Trophoblast cell (in vitro differentiated cells and primary cell): ENCODE results near the gene ITIH5.

Experiments
- DNase-seq, 2 donors: peaks; one replicate each; pipeline ENCODE4 v3.0.0-alpha.2; 2016
- H2AFZ ChIP-seq: 2 replicates; pipeline ENCODE4 v1.6.1; 2013; ENCODE audit warnings: low read length, moderate library complexity, mild to moderate bottlenecking; ENCODE audit not compliant: insufficient read depth, poor library complexity
- H2AK5ac ChIP-seq: 2 replicates; pipeline ENCODE4 v1.6.1; 2013; ENCODE audit warnings: mild to moderate bottlenecking, low read length
- H2BK120ac ChIP-seq: 2 replicates; pipeline ENCODE4 v1.6.1; 2013; ENCODE audit warnings: low read length, mild to moderate bottlenecking, moderate library complexity; ENCODE audit not compliant: insufficient read depth, poor library complexity
- H2BK12ac ChIP-seq: 2 replicates; pipeline ENCODE4 v1.6.1; 2013; ENCODE audit warnings: mild to moderate bottlenecking, low read length, moderate library complexity
- H2BK5ac ChIP-seq: 2 replicates; pipeline ENCODE4 v1.6.1; 2013; ENCODE audit warnings: low read length, low read depth, moderate library complexity, mild to moderate bottlenecking; ENCODE audit not compliant: poor library complexity
- H3K14ac ChIP-seq: 2 replicates; pipeline ENCODE4 v1.6.1; 2013; ENCODE audit warnings: mild to moderate bottlenecking, low read length
- H3K18ac ChIP-seq: 2 replicates; pipeline ENCODE4 v1.6.1; 2013; ENCODE audit warnings: mild to moderate bottlenecking, low read length
- H3K23ac ChIP-seq: 2 replicates; pipeline ENCODE4 v1.6.1; 2013; ENCODE audit warnings: low read length
- H3K27ac ChIP-seq: 2 replicates; pipeline ENCODE4 v1.5.1; 2013; ENCODE audit warnings: low read depth, mild to moderate bottlenecking, inconsistent platforms, low read length, moderate library complexity
- H3K27me3 ChIP-seq: 2 replicates; pipeline ENCODE4 v1.6.1; 2013; ENCODE audit warnings: inconsistent platforms, mild to moderate bottlenecking, low read length, moderate library complexity; ENCODE audit not compliant: insufficient read depth
- H3K36me3 ChIP-seq, 2 experiments: 1 replicate in 1 of 2; 2 replicates in 1 of 2; pipeline ENCODE4 v1.6.1; 2013; ENCODE audit warnings: low read length in 2 of 2, mild to moderate bottlenecking in 2 of 2, moderate library complexity in 1 of 2; ENCODE audit not compliant: insufficient read depth in 2 of 2, control insufficient read depth in 1 of 2
- H3K4ac ChIP-seq: 2 replicates; pipeline ENCODE4 v1.6.1; 2013; ENCODE audit warnings: low read depth, mild to moderate bottlenecking, low read length, moderate library complexity
- H3K4me1 ChIP-seq, 2 experiments: 1 replicate in 1 of 2; 2 replicates in 1 of 2; pipeline ENCODE4 v1.6.1; 2013; ENCODE audit warnings: low read length in 2 of 2, mild to moderate bottlenecking in 2 of 2, moderate library complexity in 1 of 2; ENCODE audit not compliant: insufficient read depth in 2 of 2, control insufficient read depth in 1 of 2
- H3K4me2 ChIP-seq: 2 replicates; pipeline ENCODE4 v1.6.1; 2013; ENCODE audit warnings: inconsistent platforms, mild to moderate bottlenecking, low read length, moderate library complexity
- H3K4me3 ChIP-seq: 2 replicates; pipeline ENCODE4 v1.5.1; 2013; ENCODE audit warnings: mild to moderate bottlenecking, low read depth, low read length, inconsistent platforms
- H3K79me1 ChIP-seq: one replicate; pipeline ENCODE4 v1.6.1; 2013; ENCODE audit warnings: low read length
- H3K79me2 ChIP-seq: 2 replicates; pipeline ENCODE4 v1.6.1; 2013; ENCODE audit warnings: low read length, mild to moderate bottlenecking; ENCODE audit not compliant: control insufficient read depth, insufficient read depth, poor library complexity
- H3K9ac ChIP-seq: 2 replicates; pipeline ENCODE4 v1.6.1; 2013; ENCODE audit warnings: mild to moderate bottlenecking, low read length
- H3K9me3 ChIP-seq: 2 replicates; pipeline ENCODE4 v1.6.1; 2013; ENCODE audit warnings: low read depth, mild to moderate bottlenecking, control low read depth, inconsistent platforms, low read length; ENCODE audit not compliant: insufficient read depth
- H4K12ac ChIP-seq: 2 replicates; pipeline ENCODE4 v1.6.1; 2013; ENCODE audit warnings: low read depth, mild to moderate bottlenecking, low read length, moderate library complexity
- H4K8ac ChIP-seq: 2 replicates; pipeline ENCODE4 v1.6.1; 2013; ENCODE audit warnings: low read depth, mild to moderate bottlenecking, low read length, moderate library complexity
- H4K91ac ChIP-seq: one replicate; pipeline ENCODE4 v1.6.1; 2013; ENCODE audit warnings: low read depth, mild to moderate bottlenecking, low read length, moderate library complexity
- WGBS: extraction: QIAGEN DNeasy Blood & Tissue Kit; methylation state at CpG from one replicate; pipeline ENCODE4 v1.1.7; 2013; ENCODE audit warnings: missing lambda C conversion rate; ENCODE audit not compliant: insufficient read length, insufficient coverage; ENCODE audit errors: extremely low coverage; 5-methylcytosine and 5-hydroxymethylcytosine counted together

ITIH5 gene

GRCh38 chr10:7672341-7673134 is 5.8 kb upstream of the ITIH5 start:
- Histone ChIP-seq H2BK120ac (no peak overlapping the region), H3K23ac (no peak overlapping the region), H2BK5ac (no peak overlapping the region), H3K4me2 (no peak overlapping the region), H3K36me3 (no peaks in the 10 kb centered on the region), H2AK5ac (no peak overlapping the region), H4K12ac (no peak overlapping the region), H3K79me2 (no peaks in the 10 kb centered on the region), H3K79me1 (no peaks in the 10 kb centered on the region), H4K8ac (no peak overlapping the region), H3K4me1 (peaks cover 0 to 4% of the 10 kb centered on the region in 2 experiments), H3K14ac (no peak overlapping the region), H2AFZ (no peak overlapping the region), H3K18ac (no peak overlapping the region), H3K27ac (no peak overlapping the region), H3K4ac (no peak overlapping the region), H3K9me3 (no peaks in the 10 kb centered on the region), H4K91ac (no peak overlapping the region), H3K27me3 (peaks cover 5% of the 10 kb centered on the region), H3K4me3 (no peak overlapping the region), H2BK12ac (no peak overlapping the region), H3K9ac (no peak overlapping the region)
- DNase-seq, result peak; percentile 39 to 52
- no CpG with 5 or more reads among the region's 23 CpGs for WGBS

- Histone ChIP-seq H3K79me1 (peaks cover 3% of the 10 kb centered on the region), H3K4me1 (peaks cover 0 to 7% of the 10 kb centered on the region in 2 experiments), H2AK5ac (no peak overlapping the region), H4K12ac (no peak overlapping the region), H3K4ac (no peak overlapping the region), H4K8ac (no peak overlapping the region), H2AFZ (no peak overlapping the region), H4K91ac (no peak overlapping the region), H3K36me3 (no peaks in the 10 kb centered on the region), H3K9ac (no peak overlapping the region), H3K18ac (no peak overlapping the region), H2BK12ac (no peak overlapping the region), H3K27me3 (peaks cover 9% of the 10 kb centered on the region), H2BK5ac (no peak overlapping the region), H3K27ac (no peak overlapping the region), H3K9me3 (no peaks in the 10 kb centered on the region), H3K79me2 (no peaks in the 10 kb centered on the region), H3K4me3 (no peak overlapping the region), H3K14ac (no peak overlapping the region), H2BK120ac (no peak overlapping the region), H3K23ac (no peak overlapping the region), H3K4me2 (no peak overlapping the region)
- WGBS, result no CpG with 5 or more reads among the region's 3 CpGs
- no peak for DNase-seq
Measured at GRCh38 chr10:7670157-7670556, 3.4 kb upstream of the ITIH5 start.

DNA sequence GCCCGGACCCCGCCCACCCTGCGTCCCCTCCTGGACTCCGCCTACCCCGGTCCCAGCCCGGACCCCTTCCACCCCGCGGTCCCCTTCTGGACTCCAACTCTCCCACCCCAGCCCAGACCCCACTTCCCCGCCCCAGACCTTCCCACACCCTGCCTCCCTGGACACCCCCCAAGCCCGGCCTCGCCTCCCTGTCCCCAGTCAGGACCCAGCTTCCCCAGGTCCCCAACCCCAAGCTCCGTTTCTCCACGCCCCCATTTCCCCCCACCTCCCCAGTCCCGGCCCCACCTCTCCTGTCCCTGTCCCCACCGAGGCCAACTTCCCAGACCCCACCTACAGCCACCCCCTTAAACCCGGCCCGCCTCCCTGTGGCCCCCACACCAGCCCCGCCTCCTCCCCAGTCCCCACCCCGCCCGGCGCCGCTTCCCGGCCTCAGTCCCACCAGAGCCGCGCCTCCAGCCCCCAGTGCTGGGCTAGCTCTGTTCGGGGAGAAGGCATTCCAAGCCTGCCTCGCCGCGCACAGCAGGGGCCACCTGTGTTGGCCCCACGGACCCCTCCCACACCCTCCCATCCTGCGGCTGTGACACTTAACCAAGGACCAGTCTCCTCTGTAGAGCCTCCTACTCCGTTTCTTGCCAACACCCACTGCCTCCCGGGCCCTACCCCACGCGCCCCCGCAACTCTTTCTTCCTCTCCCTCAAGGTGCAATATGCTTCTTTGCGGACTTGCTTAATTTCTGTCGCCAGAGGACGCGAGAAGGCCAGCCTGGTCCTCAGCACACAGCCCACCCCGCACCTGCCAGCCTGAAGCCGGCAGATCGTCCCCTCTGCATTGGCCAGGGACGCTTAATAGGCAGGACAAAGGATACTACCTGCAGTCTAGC is 736 bp upstream of the ITIH5 start:
- H3K14ac ChIP-seq, result no peak overlapping the region
- peaks cover 0 to 7% of the 10 kb centered on the region in 2 experiments for H3K4me1 ChIP-seq
- H3K4me2 ChIP-seq, result peak overlapping the region; percentile 64
- no peaks in the 10 kb centered on the region for H3K36me3 ChIP-seq
- H2BK12ac ChIP-seq, result no peak overlapping the region
- DNase-seq, result peak; percentile 37 to 55
- H3K4me3 ChIP-seq, result peak overlapping the region; percentile 20
- H3K79me1 ChIP-seq, result peaks cover 3% of the 10 kb centered on the region
- H4K8ac ChIP-seq, result no peak overlapping the region
- H4K91ac ChIP-seq, result no peak overlapping the region
- H4K12ac ChIP-seq, result no peak overlapping the region
- H3K9ac ChIP-seq, result no peak overlapping the region
- H3K23ac ChIP-seq, result no peak overlapping the region
- H3K79me2 ChIP-seq, result no peaks in the 10 kb centered on the region
- H2AFZ ChIP-seq, result peak overlapping the region; percentile 17
- no peak overlapping the region for H2BK5ac ChIP-seq
- no peak overlapping the region for H3K4ac ChIP-seq
- H3K27ac ChIP-seq, result no peak overlapping the region
- WGBS, result no CpG with 5 or more reads among the region's 44 CpGs
- H2BK120ac ChIP-seq, result no peak overlapping the region
- peaks cover 10% of the 10 kb centered on the region for H3K27me3 ChIP-seq
- no peaks in the 10 kb centered on the region for H3K9me3 ChIP-seq
- H2AK5ac ChIP-seq, result no peak overlapping the region
- H3K18ac ChIP-seq, result no peak overlapping the region

GRCh38 chr10:7665767-7666166 is 999 bp downstream of the ITIH5 start:
- Histone ChIP-seq H2BK12ac (no peak overlapping the region), H3K4me2 (peak overlapping the region; percentile 87), H4K91ac (no peak overlapping the region), H4K12ac (no peak overlapping the region), H3K79me2 (no peaks in the 10 kb centered on the region), H3K4me3 (no peak overlapping the region), H3K36me3 (no peaks in the 10 kb centered on the region), H2AFZ (no peak overlapping the region), H3K27ac (no peak overlapping the region), H3K79me1 (peaks cover 3% of the 10 kb centered on the region), H3K23ac (no peak overlapping the region), H3K4me1 (peaks cover 0 to 7% of the 10 kb centered on the region in 2 experiments), H2BK5ac (no peak overlapping the region), H2AK5ac (no peak overlapping the region), H4K8ac (no peak overlapping the region), H3K4ac (no peak overlapping the region), H3K9me3 (no peaks in the 10 kb centered on the region), H3K18ac (no peak overlapping the region), H2BK120ac (no peak overlapping the region), H3K27me3 (peaks cover 10% of the 10 kb centered on the region), H3K14ac (no peak overlapping the region), H3K9ac (no peak overlapping the region)
- DNase-seq, result peak in 1 of 2 donors; percentile 66
- no CpG with 5 or more reads among the region's 6 CpGs for WGBS
